ENCODE results near the gene MAB21L1.
A peak's percentile ranks its signal among the peaks of the same experiment; 100 is the strongest.

MAB21L1 gene

GRCh38 chr13:35479706-35480105 is 3.2 kb upstream of the MAB21L1 start:
- no peak for DNase-seq (ENCODE audit: low spot score)

GRCh38 chr13:35479038-35479492 is 2.6 kb upstream of the MAB21L1 start:
- no peak for DNase-seq (ENCODE audit: low spot score)

- no peak for DNase-seq (ENCODE audit: low spot score)
Observed at GRCh38 chr13:35478271-35479037, 2.0 kb upstream of the MAB21L1 start.

DNA sequence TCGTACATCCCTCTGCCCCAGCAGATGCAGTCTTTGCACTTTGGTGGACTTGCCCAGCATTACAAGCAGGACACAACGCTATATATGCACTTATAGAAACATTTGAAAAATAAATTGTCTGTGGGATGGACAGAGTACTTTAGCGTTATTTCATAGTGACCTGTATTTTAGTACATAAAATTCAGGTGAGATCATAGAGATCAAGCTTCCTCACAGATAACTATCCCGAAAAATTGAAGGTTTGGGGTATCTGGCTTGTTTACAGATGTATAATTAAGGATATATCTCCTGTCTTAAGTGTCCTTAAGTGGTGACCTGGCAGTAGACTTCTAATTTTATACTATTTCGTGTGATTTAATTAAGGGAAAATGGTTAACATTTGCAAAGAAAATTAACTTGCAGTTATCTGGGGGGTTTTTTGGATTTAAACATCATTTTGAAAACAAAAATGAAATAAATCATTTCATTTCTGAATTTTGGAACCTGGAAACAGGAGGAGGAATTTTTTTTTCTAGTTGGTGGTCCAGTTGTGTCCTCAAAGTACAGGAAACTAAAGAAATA is 977 bp upstream of the MAB21L1 start:
- no peak for DNase-seq (ENCODE audit: low spot score)

DNA sequence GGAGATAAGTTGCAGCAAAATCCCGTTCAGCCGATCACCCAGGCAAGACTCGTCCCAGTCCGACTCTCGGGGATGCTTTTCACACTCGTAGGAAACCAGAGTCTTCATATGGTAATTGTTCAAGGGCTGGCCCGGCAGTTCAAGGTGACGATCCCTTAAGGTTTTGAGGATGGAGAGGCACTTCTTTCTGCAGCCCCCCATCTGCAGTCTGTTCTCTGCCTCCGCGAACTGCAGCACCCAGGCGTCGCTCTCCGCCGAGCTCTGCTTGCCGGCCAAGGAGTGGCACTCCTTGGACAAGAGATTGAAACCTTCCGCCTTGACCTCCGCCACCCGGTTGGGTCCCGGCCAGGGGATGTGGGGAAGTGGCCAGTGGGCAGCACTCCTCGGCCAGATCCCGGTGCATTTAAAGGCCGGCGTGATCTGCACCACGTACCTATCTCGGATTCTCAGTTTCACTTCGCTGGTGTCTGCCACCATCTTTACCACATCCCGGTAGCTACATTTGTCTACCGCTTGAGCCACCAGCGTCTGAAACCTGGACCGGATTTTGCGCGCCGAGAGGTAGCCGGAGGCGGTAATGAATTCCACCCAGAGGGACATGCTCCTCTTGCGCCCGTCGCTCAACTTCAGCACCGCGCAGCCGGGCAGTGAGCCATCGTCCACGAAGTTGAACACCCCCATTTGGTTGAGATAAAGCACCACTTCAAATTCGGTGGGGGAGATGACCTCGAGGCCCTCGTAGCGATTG is 1.1 kb downstream of the MAB21L1 start:
- DNase-seq (ENCODE audit: low spot score) = peak; percentile 26

GRCh38 chr13:35474496-35475211 is 1.8 kb downstream of the MAB21L1 start:
- no peak for DNase-seq (ENCODE audit: low spot score)

DNA sequence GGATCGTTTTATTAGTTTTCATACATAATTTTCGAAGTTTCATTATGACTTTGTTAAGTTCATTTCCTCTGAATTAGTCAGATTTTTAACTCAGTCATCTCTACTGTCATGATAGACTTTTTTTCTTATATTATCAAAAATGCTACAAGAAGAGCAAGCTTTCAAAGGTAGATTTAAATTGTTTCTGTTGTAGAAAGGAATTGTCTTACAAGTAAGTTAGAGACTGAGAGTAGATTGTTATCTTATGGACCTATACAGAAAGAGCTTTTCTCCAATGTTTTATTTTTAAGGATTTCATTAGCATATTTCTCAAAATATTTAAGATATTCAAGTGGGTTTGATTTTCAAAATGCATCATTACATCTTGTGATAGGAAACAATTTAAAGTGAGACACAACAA is 2.7 kb downstream of the MAB21L1 start:
- DNase-seq (ENCODE audit: low spot score) = no peak

DNA sequence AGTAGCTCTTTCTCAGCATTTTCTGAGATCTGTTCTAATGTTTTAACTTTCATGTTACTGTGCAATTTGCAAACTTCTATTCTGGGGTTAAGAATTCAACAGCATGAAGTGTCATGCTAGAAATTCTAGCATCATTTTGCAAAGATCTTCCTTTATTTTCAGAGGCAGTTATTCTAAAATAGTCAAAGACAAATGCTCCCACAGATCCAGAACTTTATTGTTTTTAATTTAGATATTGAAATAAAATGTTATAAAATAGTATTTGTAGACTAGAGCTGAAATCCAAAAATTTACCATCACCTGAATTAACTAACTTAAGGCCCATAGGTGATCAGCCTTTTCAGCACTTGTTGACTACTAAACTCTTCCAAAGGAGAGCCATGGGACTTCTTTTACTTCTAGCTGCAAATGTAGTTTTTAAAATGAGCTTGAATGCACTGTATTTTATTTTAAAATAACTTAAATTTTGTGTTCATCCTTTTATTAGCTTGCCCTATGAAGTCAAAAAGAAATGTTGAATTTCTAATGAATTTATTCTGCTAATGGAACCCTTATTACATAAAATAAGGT is 3.2 kb downstream of the MAB21L1 start:
- DNase-seq (ENCODE audit: low spot score) = no peak

DNA sequence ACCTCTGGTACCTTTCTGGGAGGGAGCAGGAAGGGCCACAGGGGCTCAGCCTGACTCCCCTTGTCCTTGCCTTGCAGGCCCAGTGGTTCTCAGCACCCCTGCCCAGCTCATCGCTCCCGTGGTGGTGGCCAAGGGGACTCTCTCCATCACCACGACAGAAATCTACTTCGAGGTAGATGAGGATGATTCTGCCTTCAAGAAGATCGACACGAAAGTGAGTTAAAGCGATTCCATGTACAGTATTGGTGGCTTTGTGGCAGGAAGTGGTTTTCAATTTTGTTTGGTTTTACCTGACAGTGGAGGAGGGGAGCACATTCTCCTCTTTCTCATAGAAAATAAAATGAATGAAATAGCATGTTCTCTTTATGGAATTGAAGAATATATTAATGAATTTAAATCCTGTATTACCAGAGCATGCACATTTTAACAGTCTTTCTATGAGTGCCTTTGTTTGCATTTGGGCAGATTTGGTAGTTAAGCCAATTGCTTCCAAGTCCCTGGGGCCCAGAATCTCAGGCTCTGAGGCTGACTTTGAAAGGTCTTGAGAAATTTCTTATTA is 4.1 kb downstream of the MAB21L1 start:
- no peak for DNase-seq (ENCODE audit: low spot score)

DNA sequence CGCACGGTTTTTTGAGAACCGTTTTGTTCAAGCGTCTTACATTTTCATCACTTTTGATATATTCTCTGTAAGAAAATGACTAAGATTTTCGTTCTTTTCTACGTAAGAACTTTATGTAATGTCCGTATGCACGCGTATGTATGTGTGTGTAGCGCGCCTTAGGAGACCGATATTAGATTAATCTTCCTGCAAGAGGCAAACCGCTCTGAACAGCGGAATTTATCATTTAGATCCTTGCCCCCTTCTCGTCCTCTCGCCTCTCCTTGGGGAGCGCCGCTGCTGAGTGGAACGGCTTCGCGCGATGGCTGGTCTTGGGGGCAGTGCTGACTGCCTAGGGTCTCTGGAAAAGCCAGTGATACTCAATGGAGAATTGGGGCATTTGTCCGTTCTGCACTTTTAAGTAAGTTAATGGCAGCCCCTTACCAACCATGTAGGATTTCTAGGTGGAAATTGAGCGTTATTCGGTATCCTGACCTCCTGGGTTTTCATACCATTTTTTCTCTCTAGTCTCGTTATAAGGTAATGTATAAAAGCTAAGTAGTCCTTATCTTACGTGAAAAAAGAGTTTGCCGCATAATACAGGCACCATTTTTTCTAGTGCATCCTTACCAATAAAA is 4.7 kb downstream of the MAB21L1 start:
- DNase-seq (ENCODE audit: low spot score) = no peak

- no peak for DNase-seq (ENCODE audit: low spot score)
Observed at GRCh38 chr13:35470671-35471661, 5.5 kb downstream of the MAB21L1 start.

- DNase-seq (ENCODE audit: low spot score) = no peak
Observed at GRCh38 chr13:35469806-35470525, 6.5 kb downstream of the MAB21L1 start.

GRCh38 chr13:35468195-35468594 is 8.3 kb downstream of the MAB21L1 start:
- no peak for DNase-seq (ENCODE audit: low spot score)

DNA sequence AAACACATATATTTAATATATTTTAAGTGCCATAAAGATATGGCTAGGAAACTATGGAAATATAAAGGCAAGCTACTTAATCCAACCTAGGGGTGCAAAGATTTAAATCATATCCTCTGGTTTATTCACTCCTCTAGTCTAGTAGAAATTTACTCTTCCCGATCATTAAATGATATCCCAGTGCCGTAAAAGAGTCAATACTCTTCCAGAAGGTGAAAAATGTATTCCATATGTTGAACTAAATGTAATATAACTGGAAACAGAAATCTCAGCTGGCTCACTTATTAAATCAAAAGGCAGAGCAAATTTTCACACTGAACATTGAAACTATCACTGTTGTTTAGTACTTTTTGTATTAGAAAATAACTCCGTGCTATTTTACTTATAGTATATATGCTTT is 11.1 kb downstream of the MAB21L1 start:
- no peak for DNase-seq (ENCODE audit: low spot score)

DNA sequence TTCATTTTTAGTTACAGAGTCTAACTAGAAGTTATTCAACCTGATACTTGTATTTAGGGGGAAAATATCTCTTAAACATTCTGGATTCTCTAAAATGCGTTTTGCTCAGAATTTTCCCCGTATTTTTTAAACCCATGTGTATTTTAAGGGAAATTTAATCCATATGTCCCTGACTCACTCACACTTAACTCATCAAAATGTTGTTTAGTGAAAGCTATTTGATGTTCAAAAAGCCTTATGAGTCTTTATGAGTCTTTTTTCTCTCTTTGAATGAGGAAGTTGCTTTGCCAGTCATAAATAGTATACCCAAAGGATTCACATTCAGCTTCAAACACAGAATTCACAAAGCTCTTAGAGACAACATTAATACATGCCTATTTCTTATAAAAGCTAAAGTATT is 16.4 kb downstream of the MAB21L1 start:
- DNase-seq (ENCODE audit: low spot score) = no peak

DNA sequence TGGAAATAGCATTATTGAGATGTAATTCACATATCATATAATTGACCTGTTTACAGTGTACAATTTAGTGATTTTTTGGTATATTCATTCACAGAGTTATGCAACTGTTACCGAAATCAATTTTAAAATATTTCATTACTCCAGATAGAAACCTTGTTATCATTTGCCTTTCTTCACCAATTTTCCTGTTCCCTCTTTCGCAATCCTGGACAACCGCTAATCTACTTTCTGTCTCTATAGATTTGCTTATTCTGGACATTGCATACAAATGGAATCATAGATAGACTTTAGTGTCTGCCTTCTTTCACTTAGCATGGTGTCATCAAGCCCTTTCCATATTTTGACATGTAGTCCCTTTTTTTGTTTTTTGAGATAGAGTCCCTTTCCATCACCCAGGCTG is 19.2 kb downstream of the MAB21L1 start:
- no peak for DNase-seq (ENCODE audit: low spot score)

- no peak for DNase-seq (ENCODE audit: low spot score)
Observed at GRCh38 chr13:35455022-35455421, 21.5 kb downstream of the MAB21L1 start.

DNA sequence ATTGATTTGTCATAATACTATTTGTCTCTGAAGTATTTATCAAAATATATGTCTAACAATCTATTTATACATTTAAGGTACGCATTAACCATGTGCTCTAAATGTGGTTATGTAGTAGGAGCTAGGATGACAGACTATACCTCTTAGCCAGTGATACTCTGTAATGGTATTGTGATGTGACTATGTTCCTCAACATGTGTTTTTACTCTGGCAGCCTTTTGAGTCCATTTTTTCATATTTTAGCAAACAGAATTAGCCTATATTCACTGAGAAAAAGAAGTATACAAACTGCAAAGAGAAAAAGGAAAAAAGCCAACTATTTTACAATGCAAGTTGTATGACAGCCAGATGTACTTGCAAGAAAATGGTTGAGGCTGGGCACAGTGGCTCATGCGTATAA is 26.7 kb downstream of the MAB21L1 start:
- no peak for DNase-seq (ENCODE audit: low spot score)

- no peak for DNase-seq (ENCODE audit: low spot score)
Observed at GRCh38 chr13:35448465-35448864, 28.0 kb downstream of the MAB21L1 start.
